NCI-H2081 (cell line): ENCODE measurements around the gene PGF.

Experiments used
- DNase-seq, 2 experiments: peaks; one replicate each; lab custom pipeline; 2025; lab: John Stamatoyannopoulos, UW

PGF gene

DNA sequence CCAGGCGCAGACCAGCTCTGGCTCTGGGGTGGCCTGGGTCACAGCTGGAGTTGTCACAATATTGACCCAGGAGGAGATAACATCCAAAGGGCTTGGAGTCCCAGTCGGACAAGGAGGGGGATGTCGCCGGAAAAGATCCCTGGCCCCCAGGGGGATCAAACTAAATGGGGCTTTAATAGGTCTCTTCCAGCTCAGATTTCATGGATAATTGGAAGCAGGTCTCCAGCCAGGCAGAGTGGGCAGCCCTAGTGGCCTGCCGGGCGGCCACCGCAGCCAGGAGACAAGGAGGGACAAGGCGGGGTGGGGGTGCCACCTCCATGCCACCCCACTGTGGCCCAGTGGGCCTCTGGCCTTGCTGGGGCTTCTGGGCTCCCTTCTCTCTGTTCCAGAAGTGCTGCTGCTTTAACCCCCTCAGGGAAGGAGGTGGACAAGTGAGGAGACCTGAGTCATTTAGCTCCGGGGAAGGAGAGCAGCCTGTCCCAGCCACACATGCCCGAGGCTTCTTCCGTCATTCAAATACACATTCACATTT, 23.1 kb upstream of the PGF start:
- DNase-seq: no peak

DNA sequence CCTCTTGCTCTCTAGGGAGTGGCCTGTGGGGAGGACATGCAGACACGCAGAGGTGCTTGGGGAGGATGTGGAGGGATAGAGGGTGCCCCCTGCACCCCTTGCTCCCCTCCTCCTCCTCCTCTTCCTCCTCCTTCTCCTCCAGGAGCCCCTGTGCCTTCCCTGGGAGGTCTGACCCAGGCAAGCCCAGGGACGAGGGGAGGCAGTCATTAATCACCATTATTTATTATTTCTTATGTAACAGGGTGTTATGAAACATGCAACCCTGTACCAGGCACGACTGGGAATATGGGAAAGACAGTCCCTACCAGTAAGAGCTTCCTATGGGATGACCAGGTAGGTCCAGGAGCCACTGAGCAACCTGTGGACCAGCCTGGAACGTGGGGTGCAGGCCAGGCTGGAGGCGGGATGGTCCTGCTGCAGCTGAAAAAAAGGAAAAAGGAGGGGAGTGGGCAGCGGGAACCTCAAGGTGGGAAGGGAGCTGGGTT, 22.5 kb upstream of the PGF start:
- no peak for DNase-seq

DNA sequence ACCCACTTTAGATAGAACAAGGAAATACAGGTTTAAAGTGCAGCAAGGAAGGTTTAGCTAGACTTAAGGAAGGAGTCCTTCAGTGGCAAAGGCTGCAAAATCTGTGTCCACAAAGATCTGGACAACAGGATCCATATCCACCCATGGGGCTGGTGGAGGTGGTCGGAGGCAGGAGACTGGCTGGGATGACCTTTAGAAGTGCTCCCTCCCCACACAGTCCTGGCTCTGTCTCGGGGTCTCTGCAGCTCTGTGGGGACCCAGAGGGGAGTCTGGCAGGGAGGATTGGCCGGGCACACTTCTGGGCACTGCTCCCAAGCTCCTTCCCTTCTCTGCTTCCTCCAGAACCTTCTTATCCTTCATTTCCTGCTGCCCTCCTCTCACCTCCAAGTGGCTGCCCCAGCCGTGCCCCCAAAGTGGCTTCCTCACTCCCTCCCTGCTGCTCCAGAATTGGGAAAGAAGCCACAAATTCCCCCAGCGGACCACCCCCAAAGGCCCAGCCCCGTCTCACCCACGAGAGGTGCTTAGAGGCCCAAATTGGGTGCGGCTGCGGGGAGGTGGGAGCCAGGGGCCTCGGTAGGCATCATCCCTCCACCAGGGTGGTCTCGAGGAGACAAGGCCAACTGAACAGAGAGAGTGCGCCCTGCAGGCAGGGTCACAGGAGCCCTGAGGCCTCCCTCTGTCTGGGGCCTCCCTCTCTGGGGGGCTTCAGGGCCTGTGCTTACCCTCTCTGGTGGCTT, 21.9 kb upstream of the PGF start:
- no peak for DNase-seq

DNA sequence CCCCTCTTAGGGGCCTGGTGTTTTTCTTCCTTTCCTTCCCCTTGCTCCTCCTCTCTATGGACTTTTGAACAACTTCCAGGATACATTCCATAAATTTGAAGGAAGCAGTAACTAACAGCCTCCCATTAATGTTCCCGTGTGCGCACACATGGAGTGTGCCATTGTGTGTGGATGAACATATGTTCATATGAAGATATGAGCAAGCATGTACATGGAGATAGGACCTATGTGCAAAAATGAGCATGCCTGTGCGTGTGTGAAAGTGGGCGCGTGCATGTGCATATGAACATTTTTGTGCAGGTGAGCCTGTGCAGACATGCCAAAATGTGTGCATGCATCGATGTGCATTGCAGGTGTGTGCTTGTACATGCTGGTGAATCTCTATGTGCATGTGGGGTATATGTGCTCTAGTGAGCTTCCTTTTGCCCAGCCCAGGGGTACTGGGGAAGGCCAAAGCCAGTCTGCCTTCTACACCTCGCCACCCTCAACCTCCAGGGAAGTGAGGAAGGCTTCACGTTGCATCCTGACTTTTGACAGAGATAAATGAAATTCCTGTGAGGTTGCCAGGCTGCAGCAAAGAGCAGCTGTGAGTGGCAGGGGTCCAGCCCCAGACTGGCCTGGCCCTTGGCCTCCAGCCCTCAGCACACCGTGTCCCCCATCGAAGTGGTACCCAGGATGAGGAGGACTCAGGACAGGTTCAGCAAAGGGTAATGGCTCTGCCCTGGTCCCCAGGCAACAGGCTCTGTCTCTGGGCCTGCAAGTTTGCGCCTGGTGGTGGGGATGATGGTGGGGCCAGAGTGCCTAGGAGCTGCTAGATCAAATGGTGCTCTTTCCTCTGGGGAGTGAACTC, 21.1 kb upstream of the PGF start:
- no peak for DNase-seq

DNA sequence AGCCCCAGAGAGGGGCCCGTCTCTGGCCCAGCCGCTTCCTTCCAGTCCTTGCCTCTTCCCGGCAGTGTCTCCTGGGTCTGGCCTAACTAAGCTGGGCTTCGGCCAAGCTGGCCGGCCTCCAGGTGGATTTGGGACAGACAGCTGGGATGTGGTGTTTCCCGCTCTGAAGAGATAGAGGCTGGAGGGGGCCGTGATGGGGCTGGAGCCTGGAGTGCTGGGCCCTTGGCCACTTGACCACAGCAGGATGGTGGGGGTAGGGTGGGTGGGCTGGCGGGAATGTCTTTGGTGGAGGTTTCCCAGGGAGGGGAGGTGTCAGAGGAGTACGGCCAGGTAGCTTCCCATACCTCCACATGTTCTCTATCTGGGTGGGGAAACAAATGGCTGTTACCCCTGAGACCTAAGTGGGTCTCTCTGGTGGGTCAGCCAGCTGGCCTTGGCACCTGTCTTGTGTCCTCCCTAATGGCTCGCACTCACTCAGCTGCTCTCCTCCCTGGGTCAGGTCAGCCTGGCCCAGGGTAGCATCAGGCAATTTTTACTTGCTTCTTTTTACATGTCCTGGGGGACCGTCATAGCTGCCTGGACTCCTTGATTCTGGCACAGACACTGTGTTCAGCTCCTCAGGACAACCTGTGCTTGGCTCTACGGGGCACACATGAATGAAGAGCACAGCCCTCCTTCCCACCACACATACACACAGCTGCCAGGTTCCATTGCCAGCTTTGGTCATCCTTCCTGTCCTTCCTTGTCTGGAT, 19.8 kb upstream of the PGF start:
- no peak for DNase-seq

DNA sequence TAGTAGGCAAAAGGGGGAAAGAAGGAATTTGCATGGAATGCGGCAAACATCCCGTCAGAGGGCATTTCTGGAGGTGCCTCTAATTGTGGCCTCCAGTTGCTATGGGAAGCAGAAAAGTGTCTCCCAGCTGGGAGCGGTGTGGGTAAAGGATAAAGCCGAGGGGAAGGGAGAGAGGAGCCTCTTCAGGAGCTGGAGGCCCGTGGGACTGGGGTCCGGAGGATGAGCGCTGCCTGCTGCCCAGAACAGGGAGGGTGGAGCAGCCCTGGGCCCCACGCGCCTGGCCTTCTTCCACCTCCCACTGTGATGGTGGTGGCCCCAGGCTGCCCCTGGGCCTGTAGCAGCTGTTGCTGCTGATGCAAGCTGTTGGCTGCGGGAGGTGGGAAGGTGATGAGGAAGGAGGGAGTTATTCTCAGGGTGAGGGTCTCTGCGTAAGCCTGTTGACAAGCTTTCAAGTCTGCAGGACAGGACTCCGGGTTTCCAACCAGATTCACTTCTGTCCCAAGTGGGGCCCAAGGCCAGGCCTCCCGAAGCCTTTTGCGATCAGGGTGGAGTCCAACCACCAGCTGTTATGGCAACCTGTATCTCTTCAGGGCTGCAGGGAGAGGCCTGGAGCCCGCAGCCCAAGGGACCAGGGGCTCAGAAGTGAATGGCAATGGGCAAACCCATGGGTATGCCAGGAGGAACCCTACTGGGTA, 19.1 kb upstream of the PGF start:
- no peak for DNase-seq

DNA sequence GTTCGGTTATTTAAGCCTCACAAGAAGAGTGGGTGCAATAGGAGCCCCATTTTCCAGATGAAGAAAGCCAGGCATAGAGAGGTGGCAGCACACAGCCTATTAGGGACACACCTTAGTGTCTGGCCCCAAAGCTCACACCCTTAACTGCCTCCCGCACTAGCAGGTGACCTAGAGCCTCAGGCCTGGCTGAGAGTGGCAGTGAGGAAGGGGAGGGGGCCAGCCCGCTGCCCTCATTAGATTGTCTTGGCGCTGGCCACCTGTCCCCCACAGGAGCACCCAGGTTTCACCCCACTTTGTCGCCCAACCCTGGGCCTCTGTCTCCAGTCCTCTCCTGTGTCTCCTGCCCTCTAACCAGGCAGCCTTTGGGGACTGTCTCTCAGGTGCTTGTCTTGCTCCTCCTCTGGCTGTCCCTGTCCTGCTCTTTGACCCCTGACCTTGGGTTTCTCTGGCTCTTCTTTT, 18.5 kb upstream of the PGF start:
- no peak for DNase-seq

DNA sequence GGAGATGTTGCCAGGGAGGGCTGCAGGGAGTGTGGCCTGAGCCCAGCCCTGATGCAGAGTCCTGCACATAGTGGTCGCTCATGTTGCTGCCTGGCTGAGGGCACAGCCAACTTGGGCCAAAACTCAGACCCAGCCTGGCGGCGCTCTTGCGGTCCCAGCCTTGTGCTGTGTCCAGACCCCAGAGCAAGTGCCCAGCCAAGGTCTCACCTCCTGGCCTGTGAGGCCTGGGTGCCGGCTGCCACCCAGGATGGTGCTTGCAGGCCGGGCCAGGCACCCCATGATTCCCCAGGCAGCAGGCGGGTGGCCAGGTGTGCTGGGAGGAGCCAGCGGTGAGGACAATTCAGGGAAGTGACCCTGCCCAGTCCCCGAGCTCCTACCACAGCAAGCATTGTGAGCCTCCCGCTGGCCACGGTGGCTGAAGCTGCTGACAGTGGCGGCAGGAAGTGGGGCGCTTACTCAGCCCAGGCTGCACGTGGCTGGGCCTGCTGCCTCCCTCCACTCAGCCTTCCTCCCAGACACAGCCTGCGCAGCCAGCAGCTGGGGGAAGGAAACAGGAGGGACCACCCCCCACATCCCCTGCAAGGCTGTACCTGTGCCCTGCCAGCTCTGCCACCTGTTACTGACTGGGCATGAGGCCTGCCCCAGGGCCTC, 17.7 kb upstream of the PGF start:
- DNase-seq: no peak

DNA sequence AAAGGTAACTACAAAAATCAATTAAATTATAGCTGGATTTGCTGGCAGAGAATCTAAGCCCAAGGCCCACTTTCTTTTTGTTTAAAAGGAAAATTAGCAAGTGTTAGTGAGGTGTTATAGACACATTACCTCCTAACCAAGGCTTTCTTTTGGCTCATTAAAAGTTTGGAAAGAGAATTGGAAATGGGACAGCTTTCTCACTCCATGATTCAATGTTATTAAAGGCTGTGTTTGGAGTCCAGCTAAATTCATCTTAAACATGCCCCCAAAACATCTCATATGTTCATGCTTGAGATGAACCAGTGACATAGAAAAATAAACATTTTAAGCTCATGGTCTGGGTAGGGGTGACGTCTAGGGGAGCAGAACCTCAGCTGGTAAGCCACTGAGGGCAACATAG, 13.4 kb upstream of the PGF start:
- DNase-seq: no peak

DNA sequence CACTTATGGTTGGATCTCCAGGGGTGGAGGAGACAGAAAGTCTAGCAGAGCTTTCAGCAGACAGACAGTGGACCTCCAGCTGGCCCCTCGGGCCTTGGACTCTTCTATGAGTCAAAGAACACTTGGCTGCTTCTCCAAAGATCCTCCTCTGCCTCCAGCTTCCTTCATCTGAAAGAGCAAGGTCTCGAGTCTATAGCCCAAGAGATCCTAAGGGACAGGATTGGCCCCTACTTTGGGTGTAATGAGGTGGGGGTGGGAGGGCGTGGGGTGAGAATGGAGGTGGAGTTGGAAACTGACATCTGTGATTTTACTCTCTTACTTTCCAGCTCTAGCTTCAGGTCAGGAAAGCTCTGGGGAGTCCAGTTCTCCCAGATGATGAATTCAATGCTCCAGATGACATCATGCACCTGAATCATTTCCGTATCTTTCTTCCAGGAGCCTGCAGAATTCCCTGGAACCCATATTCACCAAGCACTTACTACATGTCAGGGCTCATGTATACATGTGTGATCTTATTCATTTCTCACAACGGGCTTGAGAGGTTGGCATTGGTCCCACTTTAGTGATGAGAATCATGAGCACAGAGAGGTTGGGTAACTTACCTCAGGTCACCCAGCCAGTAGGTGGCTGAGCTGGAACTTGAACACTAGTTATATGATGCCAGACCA, 10.2 kb upstream of the PGF start:
- no peak for DNase-seq

DNA sequence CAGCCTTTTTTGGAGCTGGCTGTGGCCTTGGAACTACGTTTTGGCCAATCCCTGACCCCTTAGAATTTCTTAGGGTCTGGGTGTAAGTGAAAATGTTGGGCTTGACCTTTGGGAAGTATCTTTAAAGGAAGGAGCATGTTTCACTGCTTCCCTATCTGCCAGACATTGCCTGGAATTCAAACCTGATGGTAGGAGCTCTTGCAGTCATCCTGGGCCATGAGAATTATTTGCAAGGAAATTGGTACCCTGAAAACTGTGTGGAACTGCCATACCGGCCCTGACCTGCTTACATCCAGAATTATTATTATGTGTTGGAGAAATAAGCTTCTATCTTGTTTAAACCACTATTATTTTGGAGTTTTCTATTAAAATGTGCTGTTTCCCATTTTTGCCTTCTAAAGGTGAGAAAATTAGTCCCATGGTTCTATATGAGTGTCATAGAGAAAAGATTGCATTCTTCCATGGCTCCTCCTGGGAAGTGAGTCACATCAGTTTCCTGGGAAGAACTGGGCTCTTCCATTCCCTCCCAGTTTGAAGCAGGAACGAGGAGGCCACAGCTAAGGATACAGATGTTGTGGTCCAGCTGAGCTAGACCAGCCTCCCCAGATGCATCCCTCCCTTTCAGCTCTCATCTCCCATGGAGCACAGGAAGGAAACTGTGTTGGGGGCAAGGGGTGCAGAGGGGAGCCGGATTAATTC, 9.5 kb upstream of the PGF start:
- no peak for DNase-seq

DNA sequence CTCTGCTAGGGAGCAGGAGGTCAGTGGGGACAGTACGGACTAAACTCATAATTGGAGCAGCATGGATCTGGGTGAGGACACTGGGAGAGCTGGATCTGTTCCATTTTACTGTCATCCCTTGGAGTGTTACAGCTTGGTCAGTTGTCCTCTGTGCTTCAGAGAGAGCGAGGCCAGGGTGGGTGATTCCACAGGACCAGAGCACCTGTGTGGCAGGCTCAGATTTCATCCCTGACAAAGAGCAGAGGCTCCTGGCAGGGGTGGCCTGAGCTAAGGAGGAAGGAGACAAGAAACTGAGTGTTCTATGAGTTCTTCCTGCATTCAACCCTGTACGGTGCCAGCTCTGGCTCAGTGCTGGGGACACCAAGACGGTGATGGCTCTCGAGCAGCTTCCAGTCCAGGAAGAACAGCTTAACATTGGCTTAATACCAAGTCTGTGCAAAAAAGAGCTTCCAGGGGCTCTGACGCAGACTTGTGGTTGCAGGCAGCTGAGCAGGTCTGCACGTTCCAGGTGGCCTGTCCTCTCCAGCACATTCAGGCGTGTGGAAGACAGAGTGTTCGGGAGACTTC, 8.4 kb upstream of the PGF start:
- DNase-seq: no peak

DNA sequence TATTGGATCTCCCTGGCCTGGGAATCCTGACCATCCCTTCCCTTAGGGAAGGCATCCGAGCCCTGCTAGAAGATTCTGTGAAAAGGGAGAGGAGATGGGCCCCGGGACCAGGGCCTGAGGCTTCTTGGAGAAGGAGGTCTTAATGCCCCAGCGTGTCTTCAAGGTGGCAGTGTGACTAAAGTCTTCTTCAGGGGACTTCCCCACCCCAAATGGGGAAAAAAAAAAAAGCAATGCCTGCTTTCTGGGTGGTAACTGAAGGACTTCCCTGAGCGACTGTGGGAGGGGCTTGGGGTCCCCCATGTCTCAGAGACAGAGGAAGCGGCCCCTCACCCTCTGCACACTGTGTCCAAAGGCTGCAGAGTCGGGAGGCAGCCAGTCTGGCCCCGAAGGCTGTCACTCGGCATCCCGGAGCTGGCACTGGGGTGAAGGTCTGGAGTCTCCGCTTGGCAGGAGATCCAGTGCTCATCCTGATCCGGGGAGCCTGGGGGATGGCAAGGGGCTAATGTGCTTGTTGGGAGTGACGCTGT, 7.8 kb upstream of the PGF start:
- DNase-seq: no peak

DNA sequence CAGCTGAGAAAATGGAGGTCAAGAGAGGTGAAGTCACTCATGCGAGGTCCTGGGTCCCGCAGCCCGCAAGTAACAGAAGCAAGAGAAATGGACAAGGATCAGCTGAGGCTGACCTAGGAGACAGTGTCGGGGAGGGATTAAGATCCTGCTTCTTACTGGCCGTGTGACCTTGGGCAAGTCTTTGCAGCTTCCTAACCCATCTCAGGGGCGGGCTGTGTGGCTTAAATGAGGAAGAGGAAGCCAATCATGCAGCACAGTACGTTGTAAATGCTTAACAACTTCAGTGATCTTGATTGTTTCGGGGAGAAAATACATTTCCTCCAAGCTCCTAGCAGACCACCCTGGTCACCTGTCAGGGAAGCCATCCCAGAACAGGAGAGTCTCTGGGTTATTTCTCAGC, 7.1 kb upstream of the PGF start:
- no peak for DNase-seq

DNA sequence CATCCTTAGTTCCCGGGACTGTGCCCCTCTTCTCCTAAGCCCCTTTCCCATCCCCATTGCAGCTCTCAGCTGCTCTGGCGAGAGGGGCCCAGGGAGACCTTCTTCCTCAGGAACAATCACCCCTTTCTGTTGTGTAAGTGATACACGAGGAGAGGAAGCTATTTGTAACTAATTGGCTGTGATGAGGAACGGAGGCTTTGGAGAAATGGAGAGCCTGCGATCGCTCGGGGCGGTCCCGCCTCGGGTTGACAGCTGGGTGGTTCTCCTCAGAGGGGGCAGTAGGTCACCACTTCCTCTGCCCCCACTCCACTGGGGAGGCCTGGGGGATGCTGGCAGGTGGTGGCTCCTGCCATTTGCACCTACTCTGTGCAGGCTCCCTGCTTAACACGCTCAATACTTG, 6.6 kb upstream of the PGF start:
- DNase-seq: no peak

DNA sequence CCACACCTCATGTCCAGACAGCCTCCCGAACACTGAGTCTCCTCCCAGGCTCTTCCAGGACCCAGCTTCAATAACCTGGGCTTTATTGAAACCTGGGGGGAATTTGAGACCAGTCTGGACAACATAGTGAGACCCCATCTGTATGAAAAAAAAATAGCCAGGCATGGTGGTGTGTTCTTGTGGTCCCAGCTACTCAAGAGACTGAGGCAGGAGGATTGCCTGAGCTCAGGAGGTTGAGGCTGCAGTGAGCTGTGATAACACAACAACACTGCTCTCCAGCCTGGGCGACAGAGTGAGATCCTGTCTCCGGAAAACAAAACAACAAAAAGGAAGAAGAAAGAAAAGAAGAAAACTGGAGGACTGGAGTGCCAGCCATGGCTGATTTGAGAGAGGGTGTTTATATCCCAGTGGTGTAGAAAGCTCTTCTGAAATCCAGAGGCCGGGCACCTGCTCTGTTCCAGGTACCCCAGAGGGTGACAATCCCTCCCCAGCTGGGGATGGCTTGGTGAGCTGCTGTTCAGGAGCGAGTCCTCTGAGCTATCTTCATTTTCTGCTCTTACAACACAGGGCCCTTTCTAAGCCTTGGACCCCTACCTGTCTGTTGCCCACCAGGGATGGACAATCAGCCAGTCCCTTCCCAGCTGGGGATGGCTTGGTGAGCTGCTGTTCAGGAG, 6.0 kb upstream of the PGF start:
- DNase-seq: no peak

DNA sequence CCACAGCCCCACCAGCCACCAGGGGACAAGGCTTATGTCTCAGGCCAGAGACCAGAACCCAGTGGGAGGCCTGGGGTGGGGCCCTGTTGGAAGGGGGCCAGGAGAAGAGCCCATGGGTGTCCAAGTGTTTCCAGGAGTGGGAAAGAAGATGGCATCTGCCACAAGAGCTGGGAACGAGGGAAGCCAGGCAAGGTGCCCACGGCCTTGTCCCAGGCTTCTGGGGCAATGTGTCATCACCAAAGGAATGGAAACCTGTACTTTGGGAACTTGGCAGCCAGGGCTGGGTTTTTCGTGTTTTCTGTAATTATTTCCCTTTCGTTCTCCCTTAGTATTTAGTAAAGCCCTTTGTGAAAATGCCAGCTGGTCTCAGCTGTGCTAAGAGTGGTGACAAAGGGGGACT, 5.3 kb upstream of the PGF start:
- DNase-seq: no peak

DNA sequence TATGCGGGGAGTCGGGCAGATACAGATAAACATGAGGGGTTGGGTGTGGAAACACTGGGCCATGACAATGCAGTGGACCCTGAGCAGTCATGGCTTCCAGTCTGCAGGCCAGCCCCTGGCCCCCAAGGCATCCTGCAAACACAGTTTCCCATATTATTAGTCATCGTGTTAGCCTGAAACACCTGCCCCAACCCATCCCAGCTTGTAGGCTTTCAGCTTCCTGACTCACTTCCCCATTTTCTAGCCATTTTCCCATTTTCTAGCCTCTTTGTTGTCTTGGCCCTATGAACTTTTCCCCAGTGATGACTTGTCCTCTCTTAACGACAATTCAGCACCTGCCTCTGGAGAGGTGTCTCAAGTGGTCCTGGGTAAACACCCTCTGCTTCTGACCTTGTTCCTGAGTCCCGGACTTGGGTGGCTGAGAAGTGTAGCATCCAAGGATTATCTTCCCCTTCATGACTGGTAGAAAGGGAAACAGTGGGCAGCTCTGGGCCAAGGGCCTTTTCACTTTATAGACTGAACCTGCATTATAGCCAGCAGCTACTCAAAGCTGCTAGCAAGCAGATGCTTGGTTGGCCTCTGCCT, 4.3 kb upstream of the PGF start:
- DNase-seq: no peak
